SU-DHL-6 (cell line): ENCODE measurements around the gene HOXA6.

Experiments
- H2AFZ ChIP-seq: fragments of 200-600 bp; sonication (generic); 2 replicates; pipeline ENCODE4 v1.6.1; 2014; ENCODE audit warnings: low read depth, mild to moderate bottlenecking, moderate library complexity, mixed read lengths, antibody characterized with exemption, low read length; ENCODE audit not compliant: severe bottlenecking
- H3F3A ChIP-seq: fragments of 200-600 bp; shearing (Covaris generic); 2 replicates; pipeline ENCODE4 v1.6.0; 2016; ENCODE audit warnings: antibody characterized with exemption, mild to moderate bottlenecking; ENCODE audit not compliant: insufficient read depth
- H3K27ac ChIP-seq: fragments of 200-600 bp; sonication (generic); 2 replicates; pipeline ENCODE4 v1.5.1; 2016; ENCODE audit warnings: low read depth, mild to moderate bottlenecking, low read length, moderate library complexity, mixed read lengths
- H3K27me3 ChIP-seq: fragments of 200-600 bp; sonication (generic), shearing (Covaris generic); 2 replicates; pipeline ENCODE4 v1.6.0; 2014; ENCODE audit warnings: mild to moderate bottlenecking, low read length
- H3K36me3 ChIP-seq: fragments of 200-600 bp; sonication (generic); 2 replicates; pipeline ENCODE4 v1.6.1; 2014; ENCODE audit warnings: mild to moderate bottlenecking, low read length, mixed read lengths
- H3K4me2 ChIP-seq: fragments of 300-600, 200-600 bp; shearing (Covaris generic), sonication (generic); 2 replicates; pipeline ENCODE4 v1.6.0; 2014; ENCODE audit warnings: low read length, low read depth, mild to moderate bottlenecking; ENCODE audit not compliant: poor library complexity, severe bottlenecking
- H3K4me3 ChIP-seq: fragments of 200-600 bp; sonication (generic); 2 replicates; pipeline ENCODE4 v1.5.1; 2014; ENCODE audit warnings: antibody characterized with exemption, low read length, mild to moderate bottlenecking, mixed read lengths; ENCODE audit not compliant: insufficient read depth, poor library complexity, severe bottlenecking
- H3K79me2 ChIP-seq: fragments of 200-600 bp; sonication (generic); 2 replicates; pipeline ENCODE4 v1.6.1; 2014; ENCODE audit warnings: mild to moderate bottlenecking, low read length, moderate library complexity; ENCODE audit not compliant: insufficient read depth
- H3K9ac ChIP-seq: fragments of 200-600 bp; sonication (generic); 2 replicates; pipeline ENCODE4 v1.7.0; 2014; ENCODE audit warnings: mild to moderate bottlenecking, low read length
- H3K9me2 ChIP-seq: fragments of 200-600 bp; sonication (generic); replicated peaks from 2 replicates; pipeline ENCODE4 v1.6.1; 2014; ENCODE audit warnings: low read length; ENCODE audit not compliant: insufficient read depth
- H3K9me3 ChIP-seq: fragments of 200-600 bp; sonication (generic); 2 replicates; pipeline ENCODE4 v1.6.1; 2014; ENCODE audit warnings: low read length, mixed read lengths; ENCODE audit not compliant: insufficient read depth
- H4K20me1 ChIP-seq: fragments of 200-600 bp; sonication (generic); 2 replicates; pipeline ENCODE4 v1.6.1; 2014; ENCODE audit warnings: low read depth, mild to moderate bottlenecking, antibody characterized with exemption, low read length, moderate library complexity, mixed read lengths
- EZH2phosphoT487 ChIP-seq: fragments of 200-600 bp; sonication (generic), shearing (Covaris generic); conservative IDR thresholded peaks from 2 replicates; pipeline ENCODE4 v1.6.1; 2018; ENCODE audit warnings: mild to moderate bottlenecking, antibody characterized with exemption, low read length, moderate library complexity, mixed read lengths
- TF ChIP-seq, protein P1 (sequence below): fragments of 200-600 bp; sonication (generic); IDR thresholded peaks from one replicate; pipeline ENCODE4 v1.5.1; 2017; ENCODE audit warnings: antibody characterized with exemption, mild to moderate bottlenecking, low read length, moderate library complexity; ENCODE audit not compliant: insufficient read depth, poor library complexity, severe bottlenecking

Gene HOXA6

DNA sequence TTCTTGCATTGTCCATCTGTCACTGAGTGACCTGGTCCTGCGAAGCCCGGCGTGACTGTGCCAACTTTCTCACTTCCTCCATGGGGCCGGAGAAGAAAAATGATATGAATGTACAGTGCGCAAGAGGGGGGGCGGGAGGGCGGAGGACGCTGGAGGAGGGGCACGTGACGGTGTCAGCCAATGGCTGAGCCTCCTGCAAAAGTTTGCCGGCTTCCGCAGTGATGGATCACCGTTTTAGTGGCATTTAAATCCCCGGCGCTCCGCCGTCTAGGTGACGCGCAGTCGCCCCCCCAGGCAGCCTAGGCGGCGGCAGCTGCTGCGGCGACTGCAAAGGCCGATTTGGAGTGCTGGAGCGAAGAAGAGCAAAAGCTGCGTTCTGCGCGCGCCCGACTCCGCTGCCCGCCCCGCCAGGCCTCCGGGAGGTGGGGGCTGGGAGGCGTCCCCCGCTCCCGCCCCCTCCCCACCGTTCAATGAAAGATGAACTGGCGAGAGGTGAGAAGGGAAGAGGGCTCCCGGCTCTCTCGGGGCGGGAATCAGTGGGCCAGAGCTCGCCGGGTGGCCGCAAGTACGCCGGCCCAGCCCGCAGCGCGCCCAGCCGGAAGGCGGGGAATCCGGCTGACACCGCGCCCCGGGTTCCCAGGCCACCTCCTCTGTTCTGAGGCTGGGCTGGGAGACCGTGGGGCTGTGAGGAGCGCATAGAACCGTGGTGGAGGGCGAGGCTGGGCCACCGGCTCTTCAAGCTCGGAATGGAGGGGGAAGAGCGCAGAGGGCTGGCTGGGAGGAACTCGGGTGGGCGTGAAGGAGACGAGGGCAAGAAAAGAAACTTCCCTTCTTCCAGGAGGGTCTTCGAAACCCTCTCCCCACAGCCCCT is 51.4 kb downstream of the HOXA6 start, which contains the start of gene HOXA1:
Gene HOXA1 (minus strand): TSS at position 104 of the 871 bp plus-strand sequence. CDS start 88 bp downstream, at position 16.
- Histone ChIP-seq H3K9me2 (no peaks in the 10 kb centered on the region), H3F3A (peaks cover 18% of the 10 kb centered on the region; the same call in 1 of the 2 replicates), H3K27me3 (no peaks in the 10 kb centered on the region), H3K36me3 (no peaks in the 10 kb centered on the region), H2AFZ (peak within 1 kb of the TSS; percentile 79), H3K4me3 (peak within 1 kb of the TSS; percentile 72), H3K27ac (peak within 1 kb of the TSS; percentile 60), H3K79me2 (peaks cover 18% of the 10 kb centered on the region), H3K4me2 (peak within 1 kb of the TSS; percentile 79), H4K20me1 (no peaks in the 10 kb centered on the region), H3K9ac (peak within 1 kb of the TSS; percentile 69), H3K9me3 (no peaks in the 10 kb centered on the region)
- TF ChIP-seq, protein P1, sequence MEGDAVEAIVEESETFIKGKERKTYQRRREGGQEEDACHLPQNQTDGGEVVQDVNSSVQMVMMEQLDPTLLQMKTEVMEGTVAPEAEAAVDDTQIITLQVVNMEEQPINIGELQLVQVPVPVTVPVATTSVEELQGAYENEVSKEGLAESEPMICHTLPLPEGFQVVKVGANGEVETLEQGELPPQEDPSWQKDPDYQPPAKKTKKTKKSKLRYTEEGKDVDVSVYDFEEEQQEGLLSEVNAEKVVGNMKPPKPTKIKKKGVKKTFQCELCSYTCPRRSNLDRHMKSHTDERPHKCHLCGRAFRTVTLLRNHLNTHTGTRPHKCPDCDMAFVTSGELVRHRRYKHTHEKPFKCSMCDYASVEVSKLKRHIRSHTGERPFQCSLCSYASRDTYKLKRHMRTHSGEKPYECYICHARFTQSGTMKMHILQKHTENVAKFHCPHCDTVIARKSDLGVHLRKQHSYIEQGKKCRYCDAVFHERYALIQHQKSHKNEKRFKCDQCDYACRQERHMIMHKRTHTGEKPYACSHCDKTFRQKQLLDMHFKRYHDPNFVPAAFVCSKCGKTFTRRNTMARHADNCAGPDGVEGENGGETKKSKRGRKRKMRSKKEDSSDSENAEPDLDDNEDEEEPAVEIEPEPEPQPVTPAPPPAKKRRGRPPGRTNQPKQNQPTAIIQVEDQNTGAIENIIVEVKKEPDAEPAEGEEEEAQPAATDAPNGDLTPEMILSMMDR, result peak; percentile 8
- TF ChIP-seq EZH2phosphoT487, result no peak
